EL (cell line): ENCODE measurements around the gene PDE1C.
"Not testable (repeated sequence)": the region's sequence is repeated elsewhere in the genome, so short reads cannot be mapped to it uniquely, and the experiment has no call there.

Experiments
- DNase-seq: peaks from one replicate; pipeline ENCODE4 v3.0.0-alpha.2; 2016

The PDE1C gene

DNA sequence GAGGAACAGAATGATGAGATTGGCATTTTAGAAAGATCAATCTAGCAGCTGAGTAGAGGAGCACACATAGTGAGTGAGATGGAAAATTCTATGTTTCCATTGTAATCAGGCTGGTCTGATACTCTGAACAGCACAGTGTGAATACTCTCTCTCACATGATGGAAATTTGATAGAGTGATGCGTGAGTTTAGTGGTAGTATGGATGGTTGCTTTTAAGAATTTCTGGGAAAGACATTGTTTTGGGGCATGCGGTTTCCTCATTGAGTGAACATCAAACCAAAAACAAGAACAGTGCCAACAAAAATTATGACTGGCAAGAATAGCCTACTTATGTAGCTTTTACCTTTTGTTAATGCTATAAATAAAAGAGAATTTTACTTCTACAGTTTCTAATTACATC lies 183.2 kb downstream of the PDE1C start:
- DNase-seq, result no peak

DNA sequence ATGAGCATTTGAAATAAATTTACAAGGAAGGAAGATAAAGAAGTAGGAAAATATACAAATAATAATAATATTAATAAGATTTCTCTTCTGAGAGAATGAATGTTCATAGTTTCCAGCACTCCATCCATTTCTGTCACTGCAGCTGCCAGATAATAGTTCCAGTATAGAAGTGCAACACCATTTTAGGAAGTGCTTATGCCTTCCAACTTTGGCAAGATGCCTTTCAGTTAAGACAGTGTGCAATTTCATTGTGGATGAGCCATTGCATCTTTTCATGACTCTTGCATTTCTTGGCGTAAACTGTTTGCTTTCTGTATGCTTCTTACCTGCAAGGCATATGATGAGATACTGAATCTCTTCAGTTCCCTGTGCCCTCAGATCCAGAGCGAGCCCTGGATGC lies 185.0 kb downstream of the PDE1C start:
- no peak for DNase-seq

DNA sequence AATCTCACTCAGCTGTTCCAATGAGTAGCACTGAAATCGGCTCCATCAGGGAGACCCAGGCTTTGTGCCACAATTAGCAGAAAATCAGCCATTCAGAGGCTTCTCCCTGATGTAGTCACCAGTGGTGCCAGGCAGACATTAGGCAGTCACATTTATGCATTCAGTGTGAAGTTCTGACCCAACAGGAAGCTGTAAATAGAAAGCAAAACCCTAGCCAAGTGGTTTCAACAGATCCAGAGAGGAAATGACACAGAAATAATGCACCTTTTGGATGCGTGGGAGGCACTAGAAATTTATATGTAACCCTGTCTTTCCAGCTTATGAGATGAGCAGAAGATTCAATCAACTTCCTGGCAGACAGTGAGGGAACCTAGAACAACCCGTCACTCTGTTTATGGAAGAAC lies 186.4 kb downstream of the PDE1C start:
- peak; percentile 87 for DNase-seq

DNA sequence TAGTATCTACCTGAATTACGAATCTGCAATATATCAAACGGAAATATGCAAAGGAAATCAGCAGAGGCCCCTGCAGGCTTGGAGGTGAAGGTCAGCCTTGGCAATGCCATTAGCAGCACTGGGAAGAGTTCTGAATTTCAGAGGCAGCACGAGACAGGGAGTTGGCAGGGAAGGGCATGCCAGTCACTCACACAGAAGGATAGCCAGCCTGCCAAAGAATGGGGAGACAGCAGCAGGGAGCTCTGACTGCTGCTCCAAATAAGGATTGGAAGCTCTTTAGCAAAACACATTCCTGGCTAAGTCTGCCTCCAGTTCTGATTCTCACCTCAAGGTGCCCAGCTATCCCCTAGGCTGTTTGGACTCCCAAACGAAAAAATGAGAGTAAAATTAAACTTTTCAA lies 188.0 kb downstream of the PDE1C start:
- peak; percentile 53 for DNase-seq

DNA sequence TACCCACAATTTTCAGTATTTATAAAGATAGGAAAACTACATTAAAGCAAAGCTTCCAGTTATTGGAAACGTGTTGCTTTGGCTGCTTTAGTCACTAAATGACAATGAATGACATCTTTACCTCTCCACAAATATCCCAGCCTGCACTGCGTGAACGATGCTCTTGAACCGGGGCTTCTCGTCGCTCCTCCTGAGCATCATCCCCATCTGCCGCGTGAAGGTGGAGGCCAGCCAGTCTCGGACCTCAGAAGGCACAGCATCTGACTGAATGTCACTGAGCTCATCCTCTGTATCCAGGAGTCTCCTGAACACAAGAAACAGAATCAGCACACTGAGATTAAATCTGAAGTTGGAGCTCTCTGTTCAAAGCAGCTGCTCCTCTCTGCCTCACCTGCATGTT lies 191.3 kb downstream of the PDE1C start:
- DNase-seq, result no peak

DNA sequence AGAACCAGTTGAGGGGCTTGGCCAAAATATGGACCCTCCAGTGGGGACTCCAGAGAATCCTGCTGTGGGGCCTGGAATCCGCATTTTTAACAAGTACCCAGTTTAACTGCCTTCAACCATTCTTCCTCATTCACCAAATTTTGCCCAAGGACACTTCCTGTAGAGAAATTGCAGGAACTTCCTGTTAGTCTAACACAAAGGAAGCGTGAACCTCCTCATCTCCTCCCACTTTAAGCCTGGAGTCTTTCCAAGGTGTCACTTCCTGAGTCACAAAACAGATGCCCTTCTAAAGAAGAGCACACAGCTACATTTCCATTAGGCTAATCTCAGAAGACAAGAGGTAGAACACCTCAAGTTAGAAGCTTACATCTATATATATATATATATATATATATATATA lies 194.8 kb downstream of the PDE1C start:
- peak; percentile 74 for DNase-seq

DNA sequence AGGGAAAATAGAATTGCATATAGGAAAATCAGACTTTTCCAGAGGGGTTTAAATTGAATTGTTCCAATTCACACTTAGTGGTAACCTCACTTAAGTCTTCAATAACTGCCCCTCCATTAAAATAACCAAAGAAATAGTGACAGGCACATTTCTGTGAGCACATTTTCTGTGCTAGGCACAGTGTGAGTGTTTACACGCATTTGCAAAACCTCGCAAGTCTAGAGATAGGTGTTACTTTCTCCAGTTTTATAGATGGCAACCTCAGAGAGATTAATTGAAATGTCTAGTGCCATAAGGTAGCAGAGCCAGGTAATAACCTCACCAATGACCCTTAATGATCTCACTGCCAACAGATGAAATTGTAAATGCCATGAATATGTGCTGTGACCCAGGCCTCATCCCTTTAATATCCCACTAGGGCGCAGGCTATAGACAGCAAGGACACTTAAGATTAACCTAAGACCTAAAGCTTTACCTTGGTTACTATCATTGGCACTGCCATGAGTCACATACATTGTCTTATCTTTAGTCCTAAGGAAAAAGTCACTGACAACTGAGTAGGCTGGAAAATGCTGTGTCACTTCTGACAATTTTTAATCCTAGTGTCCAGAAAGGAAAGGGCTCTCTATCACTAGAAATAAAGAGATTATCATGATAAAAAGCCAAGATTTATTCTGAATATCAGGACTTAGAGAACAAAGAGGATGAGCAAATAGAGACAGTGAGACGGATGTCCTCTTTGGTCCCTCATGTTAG lies 195.4 kb downstream of the PDE1C start:
- DNase-seq, result no peak

DNA sequence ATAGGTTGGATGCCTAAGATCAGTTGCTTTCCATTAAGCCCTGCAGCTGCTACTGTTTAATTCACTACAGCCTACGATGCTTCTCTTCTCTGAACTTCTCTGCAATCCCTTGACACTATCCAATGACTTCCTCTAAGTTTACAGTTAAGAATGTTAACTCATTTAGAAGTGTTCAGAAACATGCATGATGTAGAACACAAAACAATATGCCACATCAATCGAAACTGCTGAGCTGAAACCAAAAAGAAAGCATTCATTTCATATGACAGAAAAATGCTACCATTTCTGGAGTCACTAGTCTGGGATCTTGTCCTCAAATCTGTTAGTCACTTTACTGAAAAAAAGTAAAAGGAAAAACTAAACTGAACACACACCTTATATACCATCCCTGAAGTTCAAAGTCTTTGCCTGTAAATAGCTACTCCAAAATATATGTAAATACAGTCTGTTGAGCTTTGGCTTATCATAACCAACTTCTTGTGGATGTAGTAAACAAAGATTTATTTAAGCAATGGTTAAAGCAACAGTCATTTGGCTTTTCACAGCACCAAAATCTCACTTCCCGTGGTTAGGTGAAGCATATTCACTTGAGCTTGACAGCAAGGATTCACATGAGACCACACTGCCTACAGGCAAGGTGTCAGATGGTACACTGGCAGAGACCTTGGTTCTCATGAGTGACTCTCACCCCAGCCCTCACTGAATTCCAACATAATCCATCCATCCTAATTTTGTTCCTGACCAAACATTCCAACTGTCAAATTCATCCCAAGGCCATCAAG lies 196.2 kb downstream of the PDE1C start:
- DNase-seq, result no peak

DNA sequence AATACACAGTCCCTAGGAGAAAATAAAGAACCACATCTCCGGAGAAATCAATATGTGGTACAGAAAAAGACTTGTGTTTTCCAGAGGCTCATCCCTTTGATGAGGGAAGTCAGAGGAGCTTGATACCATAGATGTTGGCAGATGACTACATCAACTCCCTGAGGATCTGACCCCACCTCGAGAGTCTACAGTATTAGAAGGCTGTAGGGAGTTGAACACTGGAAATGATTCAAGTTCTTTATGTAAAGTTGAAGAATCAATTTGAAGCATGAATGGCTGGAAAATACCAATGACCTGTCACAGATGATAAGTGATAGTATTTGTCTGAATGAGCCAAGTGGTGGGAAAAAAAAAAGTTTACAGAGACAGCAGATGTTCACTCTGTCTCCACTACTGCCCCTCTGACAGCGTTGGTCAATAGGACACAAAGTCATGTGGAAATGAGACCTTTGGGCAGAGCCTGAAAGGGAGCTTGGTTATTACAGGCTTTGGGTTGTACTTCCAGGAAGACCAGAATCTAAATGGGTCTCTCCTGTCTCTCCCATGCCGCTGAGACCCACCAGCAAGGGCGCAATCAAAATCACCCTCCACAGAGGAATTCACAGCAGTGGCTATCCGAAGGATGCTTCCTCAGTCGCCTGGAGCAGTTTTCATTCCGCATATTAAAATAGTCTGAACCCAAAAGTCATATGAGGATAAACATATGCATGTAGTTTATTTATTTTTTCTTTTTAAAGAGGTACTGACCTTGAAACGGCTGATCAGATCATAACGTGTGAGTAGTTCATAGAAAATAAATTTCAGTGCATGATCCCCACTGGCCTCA lies 197.4 kb downstream of the PDE1C start:
- no peak for DNase-seq

DNA sequence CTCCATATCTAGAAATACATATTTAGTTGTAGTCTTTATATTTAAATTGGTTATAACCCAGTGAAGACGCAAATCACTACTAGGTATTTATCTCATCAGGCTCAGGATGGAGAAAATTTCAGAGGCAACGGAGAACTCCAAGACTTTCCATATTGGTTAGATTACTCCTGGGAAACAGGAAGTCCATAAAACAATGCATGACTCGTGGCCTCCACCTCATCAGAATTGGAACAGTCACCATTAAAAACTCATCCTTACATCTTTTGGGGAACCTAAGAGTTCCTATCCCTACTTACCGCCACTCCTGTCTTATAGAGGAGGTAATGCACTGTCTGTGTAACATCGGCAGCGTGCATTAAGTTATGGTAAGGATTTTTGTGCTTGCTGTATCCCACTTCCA lies 205.6 kb downstream of the PDE1C start:
- peak; percentile 30 for DNase-seq

DNA sequence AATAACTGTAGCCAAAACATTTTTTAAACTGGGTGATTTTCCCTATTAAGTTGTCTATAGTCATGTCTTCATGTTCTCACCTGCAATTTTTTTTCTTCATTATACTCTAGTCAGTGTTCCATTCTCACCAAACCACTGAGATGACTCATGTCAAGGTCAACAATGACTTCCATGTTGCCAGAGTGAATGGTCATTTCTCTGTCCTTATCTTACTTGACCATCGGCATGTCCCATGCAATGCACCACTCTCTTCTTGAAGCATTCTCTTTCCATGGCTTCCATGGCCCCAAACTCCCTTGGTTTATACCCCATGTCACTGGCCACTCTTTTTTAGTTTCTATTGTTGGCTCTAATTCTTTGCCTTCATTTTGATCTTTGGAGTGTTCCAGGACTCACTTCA lies 209.3 kb downstream of the PDE1C start:
- no peak for DNase-seq

DNA sequence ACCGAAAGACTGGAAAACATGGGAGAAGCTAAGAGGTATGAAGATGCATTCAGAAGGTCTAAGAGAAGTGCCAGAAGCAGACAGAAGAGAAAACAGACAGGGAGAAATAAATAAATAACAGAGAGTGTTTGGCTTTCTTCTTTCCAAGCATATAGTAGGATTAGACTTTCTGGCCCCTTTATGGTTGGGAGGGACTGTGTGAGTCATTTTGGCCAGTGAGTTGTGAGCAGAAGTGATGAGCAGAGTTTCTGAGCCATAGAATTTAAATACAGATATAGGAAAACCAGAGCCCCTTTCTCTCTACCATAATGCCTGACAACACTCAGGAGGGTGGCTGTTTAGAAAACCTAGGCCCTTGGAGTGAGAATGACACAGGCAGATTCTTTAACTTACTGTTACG lies 212.2 kb downstream of the PDE1C start:
- DNase-seq, result peak; percentile 29

DNA sequence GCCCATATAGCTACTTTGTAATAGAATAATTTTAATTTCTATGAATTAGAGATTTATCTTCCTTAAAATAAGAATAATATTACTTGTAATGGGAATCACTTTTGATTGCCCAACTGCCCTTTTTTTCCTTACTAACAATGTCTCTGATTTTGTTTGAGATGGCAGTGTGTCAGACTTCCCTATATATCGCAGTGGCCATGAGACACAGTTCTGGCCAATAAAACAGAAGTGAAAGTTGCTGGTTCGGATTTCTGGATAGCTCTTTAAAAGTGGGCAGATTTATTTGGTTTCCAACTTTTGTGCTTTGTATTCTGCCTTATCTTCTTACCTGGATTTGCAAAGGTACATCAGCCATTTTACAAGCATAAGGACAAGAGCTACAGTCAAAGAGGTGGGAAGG lies 213.0 kb downstream of the PDE1C start:
- no peak for DNase-seq

DNA sequence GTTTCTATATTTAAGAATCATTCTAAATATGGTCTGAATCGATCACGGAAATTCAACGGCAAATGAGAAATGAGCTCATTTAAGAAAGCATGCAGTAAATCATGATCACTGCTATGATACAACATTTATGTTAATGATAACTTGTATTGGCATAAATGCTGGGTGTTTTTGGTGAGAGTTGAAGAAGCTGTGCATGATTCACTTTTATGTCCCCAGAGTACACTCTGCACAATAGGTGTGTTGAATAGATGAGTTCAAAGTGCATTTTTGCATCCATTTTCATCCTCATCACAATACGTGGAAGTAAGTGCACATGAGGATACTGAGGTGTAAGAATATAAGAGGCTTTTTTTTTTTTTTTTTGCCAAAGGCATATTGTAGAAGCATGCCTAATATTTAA lies 213.9 kb downstream of the PDE1C start:
- no peak for DNase-seq

DNA sequence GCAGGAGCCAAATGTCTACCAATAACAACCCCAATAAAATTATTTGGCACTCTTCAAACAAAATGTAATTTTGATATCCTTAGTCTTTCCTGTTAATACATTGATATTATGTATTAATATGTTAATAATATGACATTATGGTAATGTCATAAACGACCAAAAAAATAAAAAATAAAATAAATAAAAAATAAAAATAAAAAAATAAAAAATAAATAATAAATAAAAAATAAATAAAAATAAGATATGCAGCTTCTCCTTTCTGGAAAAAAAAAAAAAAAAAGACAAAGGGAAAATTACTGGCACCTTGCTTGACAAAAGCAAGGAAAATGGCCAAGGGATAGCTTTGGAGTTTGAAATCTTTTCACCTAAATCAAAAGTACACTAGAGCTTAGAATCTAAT lies 214.7 kb downstream of the PDE1C start:
- DNase-seq, result no peak

DNA sequence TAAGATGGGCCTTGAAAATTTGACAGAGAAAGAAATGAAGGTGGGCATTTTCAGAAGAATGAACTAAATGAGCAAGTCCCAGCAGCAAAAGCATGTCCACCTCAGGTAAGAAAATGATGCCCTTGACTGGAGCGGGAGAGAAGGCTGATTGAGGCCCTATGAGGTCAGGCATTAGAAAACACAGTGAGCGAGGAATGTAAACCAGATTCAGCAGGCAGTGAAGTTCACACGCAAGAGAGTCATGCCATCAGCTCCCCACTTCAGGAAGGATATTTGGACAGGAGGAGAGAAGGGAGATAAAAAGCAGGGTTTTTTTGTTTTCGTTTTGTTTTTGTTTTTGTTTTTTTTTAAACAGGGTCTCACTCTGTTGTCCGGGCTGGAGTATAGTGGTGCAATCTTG lies 216.8 kb downstream of the PDE1C start:
- peak; percentile 13 for DNase-seq

DNA sequence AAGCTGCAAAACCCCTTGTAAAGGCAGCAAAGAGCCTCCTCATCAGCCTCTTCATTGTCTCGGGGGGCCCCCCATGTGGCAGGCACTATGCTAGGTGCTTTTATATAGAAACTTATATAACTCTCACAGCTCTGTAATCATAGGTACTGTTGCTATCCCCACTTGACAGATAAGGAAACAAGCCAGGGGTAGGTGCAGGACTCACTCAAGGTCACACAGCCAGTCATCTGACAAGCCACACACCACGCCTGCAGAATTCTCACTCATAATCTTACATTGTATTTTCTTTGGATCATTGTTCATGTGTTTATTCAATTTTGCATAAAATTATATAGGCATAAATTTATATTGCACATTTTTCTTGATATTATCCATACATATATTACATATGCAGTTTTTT lies 217.7 kb downstream of the PDE1C start:
- DNase-seq, result no peak

DNA sequence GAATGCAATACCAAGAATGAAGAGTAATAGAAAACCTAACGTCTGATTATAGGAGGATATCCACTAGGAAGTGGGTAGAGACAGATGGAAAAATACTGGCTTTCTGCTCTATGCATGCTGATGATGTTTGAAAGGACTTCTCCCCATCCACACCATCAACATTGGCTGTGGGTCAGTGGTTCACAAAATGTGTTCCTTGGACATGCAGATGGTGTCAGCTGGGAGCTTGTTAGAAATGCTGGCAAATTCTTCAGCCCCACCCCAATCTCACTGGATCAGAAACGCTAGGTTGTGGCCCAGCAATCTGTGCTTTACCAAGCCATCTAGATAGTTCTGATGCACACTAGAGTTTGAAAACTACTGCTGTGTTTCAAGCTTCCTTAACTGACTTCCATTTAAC lies 219.1 kb downstream of the PDE1C start:
- DNase-seq, result no peak

DNA sequence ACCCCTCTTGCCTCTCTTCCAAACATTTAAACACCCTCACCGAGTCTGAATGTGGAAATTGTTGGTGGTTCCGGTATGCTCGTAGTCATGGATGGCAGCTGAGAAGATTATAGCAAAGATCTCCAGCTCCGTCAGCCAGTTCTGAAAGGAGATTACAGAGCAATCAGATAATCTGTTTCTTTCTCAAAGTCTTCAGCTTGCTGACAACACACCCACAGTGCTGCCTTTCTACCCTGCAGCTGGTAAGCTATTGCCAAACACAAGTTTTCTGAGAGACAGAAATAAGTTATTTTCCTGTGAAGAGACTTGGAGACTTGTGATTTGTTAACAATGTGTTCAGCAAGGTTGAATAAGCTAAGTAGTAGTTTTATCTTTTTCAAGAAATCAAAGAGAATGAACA lies 219.6 kb downstream of the PDE1C start:
- DNase-seq, result no peak

DNA sequence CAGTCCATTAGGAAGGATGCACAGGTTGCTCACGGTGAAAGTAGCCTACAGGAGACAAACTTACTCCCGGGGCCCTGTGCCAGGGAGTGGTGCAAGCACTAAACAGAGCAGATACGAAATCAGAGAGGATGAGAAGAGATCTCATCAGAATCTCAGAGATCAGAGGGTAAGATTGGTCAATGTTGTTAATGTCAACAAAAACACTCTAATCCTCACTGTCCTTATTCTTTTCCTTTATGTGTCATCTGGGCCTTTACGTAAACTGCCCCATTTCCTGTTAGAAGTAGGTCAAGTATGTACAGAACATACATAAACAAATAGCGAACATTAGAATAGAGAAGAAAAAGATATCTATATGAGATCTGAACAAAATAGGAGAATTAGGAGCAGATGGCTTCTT lies 220.1 kb downstream of the PDE1C start:
- no peak for DNase-seq

DNA sequence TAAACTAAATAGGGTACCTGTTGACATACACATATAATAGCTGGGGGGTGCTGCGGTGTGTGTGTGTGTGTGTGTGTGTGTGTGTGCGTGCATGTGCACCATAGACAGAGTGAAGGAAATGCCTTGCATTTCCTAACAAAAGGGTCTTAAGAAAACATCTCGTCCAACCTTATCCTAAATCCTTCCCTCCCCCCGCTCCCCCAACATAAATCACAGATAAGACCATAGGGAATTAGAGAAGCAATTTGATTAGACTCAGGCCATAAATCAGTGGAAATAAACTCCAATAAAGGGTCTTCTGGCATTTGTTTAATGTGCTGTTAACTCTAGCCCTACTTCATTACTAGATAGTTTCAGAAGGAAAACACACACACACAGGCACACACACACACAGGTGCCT lies 234.7 kb downstream of the PDE1C start:
- DNase-seq, result no peak

DNA sequence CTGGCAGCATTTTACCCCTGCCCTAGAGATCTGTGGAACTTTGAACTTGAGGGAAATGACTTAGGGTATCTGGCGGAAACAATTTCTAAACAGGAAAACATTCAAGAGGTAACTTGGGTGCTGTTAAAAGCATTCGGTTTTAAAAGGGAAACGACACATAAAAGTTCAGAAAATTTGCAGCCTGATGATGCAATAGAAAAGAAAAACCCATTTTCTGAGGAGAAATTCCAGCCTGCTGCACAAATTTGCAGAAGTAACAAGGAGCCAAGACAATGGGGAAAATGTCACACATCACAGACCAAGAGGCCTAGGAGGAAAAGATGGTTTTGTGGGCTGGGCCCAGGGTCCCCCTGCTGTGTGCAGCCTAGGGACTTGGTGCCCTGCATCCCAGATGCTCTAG lies 236.6 kb downstream of the PDE1C start:
- not testable (repeated sequence) for DNase-seq

DNA sequence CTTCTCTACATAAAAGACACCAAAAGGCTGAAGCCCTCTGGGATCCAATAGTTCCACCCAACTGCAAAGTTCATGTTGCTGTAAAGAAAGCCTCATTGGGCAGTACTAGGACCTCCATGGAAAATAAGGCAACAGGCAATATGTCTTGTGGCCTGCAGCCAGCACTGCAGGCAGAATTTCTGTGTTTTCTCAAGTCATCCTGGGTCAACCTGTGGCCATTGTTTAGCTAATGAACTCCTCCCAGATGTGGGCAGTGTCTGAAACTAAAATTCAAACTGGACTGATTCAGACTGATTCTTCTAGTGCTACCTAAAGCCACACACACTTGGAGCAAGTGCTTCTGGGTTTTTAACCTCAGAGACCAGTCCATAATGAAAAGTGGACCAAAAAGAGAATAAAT lies 241.7 kb downstream of the PDE1C start:
- DNase-seq, result no peak

DNA sequence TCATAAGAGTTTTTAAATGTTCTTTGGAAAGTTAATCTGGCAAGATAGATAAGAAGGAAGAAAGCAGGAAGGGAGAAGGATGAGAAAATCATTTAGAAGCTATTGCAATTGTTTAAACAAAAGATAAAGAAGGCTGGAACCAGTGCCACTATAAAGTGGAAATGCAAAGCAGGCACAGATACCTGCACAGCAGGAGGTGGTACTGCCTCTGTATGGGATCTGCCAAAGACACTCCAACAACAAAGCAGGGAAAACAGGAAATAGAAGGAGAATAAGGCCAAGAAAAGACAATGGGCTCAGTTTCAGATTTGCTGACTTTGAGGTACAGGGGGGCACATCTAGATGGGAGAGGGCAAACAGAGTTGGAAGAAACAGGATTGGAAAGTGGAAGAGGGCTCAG lies 244.6 kb downstream of the PDE1C start:
- DNase-seq, result no peak
